ENCODE measurements around the gene LRP1B. TPM values are rescaled to one million over a fixed set of nuclear protein-coding genes. Genes with fewer than 3 reads are reported as not detected.

LRP1B gene
- total and polyA plus RNA-seq, 2 of the 8 experiments (the other 6 are each of a cell fraction or from before 2014, with no cell fraction given), result 0.03 TPM; not detected in 1

DNA sequence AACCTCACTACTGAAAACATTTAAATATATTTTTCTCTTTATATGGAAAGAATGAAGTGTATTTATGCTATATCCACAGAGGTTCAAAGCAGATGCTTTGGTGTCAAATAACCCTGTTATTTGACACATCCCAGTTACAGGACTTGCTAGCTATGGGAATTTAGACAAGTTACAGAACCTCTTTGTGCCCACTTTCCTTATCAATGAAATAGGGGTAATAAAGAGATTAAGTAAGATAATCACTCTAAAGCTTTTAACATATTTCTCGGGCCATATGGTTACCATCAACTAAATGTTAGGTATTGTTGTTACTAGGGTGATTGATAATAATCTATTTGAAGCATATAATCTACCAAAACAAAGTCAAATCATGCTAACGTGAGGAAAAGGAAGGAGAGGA is 1690.0 kb downstream of the LRP1B start (continued):
- TF ChIP-seq CHD7 (IDR thresholded peaks at IDR 0.05; ENCODE audit: insufficient replicate concordance, low read length) (no peak), YY1 (IDR thresholded peaks at IDR 0.05; ENCODE audit: low read depth, low read length) (no peak), SIN3A (conservative IDR thresholded peaks at IDR 0.05 in 1 of 2, IDR thresholded peaks at IDR 0.05 in 1 of 2; ENCODE audit: low read depth in 1 of 2, low read length in 2 of 2) (no peak), POLR2AphosphoS5 (IDR thresholded peaks at IDR 0.05; ENCODE audit: low read depth, low read length) (no peak)

Data from H1 (cell line).